H1 (cell line): ENCODE results near the gene BABAM1. TPM values are rescaled to one million over a fixed set of nuclear protein-coding genes. Genes with fewer than 3 reads are reported as not detected.
A peak's percentile ranks its signal among the peaks of the same experiment; 100 is the strongest.

Experiments used
- ATF3 ChIP-seq: IDR thresholded peaks from 2 replicates; pipeline ENCODE4 v1.6.1; 2011; ENCODE audit warnings: low read depth, mild to moderate bottlenecking, low read length; ENCODE audit not compliant: insufficient read depth
- E2F6 ChIP-seq: IDR thresholded peaks from 2 replicates; pipeline ENCODE4 v1.6.1; 2012; ENCODE audit warnings: inconsistent platforms
- EGR1 ChIP-seq: IDR thresholded peaks from 2 replicates; pipeline ENCODE4 v1.6.1; 2011; ENCODE audit warnings: low read depth, low read length, borderline replicate concordance
- JUND ChIP-seq: IDR thresholded peaks from 2 replicates; pipeline ENCODE4 v1.6.1; 2011; ENCODE audit warnings: mild to moderate bottlenecking, improper control_type of control experiment, low read length
- MAFK ChIP-seq: IDR thresholded peaks from 2 replicates; pipeline ENCODE4 v1.6.1; 2012; ENCODE audit warnings: low read depth, mild to moderate bottlenecking, improper control_type of control experiment, low read length
- MAX ChIP-seq: IDR thresholded peaks from 2 replicates; pipeline ENCODE4 v1.6.1; 2012; ENCODE audit warnings: inconsistent platforms
- NANOG ChIP-seq: IDR thresholded peaks from 2 replicates; pipeline ENCODE4 v1.6.1; 2011; ENCODE audit warnings: low read length, low read depth, mild to moderate bottlenecking, inconsistent platforms; ENCODE audit not compliant: insufficient read depth, poor library complexity, severe bottlenecking
- NRF1 ChIP-seq: IDR thresholded peaks from 2 replicates; pipeline ENCODE4 v1.6.1; 2011; ENCODE audit warnings: mild to moderate bottlenecking, low read depth, low read length, improper control_type of control experiment
- PHF8 ChIP-seq: fragments of 200-600 bp; sonication (generic); conservative IDR thresholded peaks from 2 replicates; pipeline ENCODE4 v1.7.1; 2012; ENCODE audit warnings: low read depth, mild to moderate bottlenecking, inconsistent platforms, low read length, moderate library complexity
- POU5F1 ChIP-seq: IDR thresholded peaks from 2 replicates; pipeline ENCODE4 v1.6.1; 2011; ENCODE audit warnings: low read depth, mild to moderate bottlenecking, low read length, moderate library complexity
- RFX5 ChIP-seq: IDR thresholded peaks from 2 replicates; pipeline ENCODE4 v1.6.1; 2011; ENCODE audit warnings: low read depth, low read length, improper control_type of control experiment, borderline replicate concordance
- RNF2 ChIP-seq: fragments of 200-900, 300-1000 bp; sonication (generic); IDR thresholded peaks from 2 replicates; pipeline ENCODE4 v1.7.1; 2016; ENCODE audit warnings: borderline replicate concordance, low read depth, mild to moderate bottlenecking, antibody characterized with exemption, low read length; ENCODE audit not compliant: poor library complexity, severe bottlenecking; ENCODE audit errors: missing control alignments
- RXRA ChIP-seq: IDR thresholded peaks from 2 replicates; pipeline ENCODE4 v1.6.1; 2011; ENCODE audit warnings: low read depth, mild to moderate bottlenecking, low read length, moderate library complexity; ENCODE audit not compliant: insufficient read depth
- SAP30 ChIP-seq: fragments of 300-600 bp; sonication (generic); IDR thresholded peaks from 2 replicates; pipeline ENCODE4 v1.7.1; 2012; ENCODE audit warnings: low read length, moderate library complexity, mild to moderate bottlenecking, inconsistent platforms; ENCODE audit not compliant: insufficient read depth, insufficient replicate concordance
- SIN3A ChIP-seq, 2 experiments: IDR thresholded peaks in 1 of 2; conservative IDR thresholded peaks in 1 of 2; 2 replicates each; pipeline ENCODE4 v1.6.1; 2011 to 2012; ENCODE audit warnings: low read length in 2 of 2, improper control_type of control experiment in 1 of 2, low read depth in 1 of 2, mild to moderate bottlenecking in 1 of 2
- SIX5 ChIP-seq: IDR thresholded peaks from 2 replicates; pipeline ENCODE4 v1.6.1; 2011; ENCODE audit warnings: mild to moderate bottlenecking, low read depth, low read length
- SP4 ChIP-seq: IDR thresholded peaks from 2 replicates; pipeline ENCODE4 v1.6.1; 2012; ENCODE audit warnings: low read length, inconsistent platforms
- SUZ12 ChIP-seq: fragments of 200-600 bp; sonication (generic); IDR thresholded peaks from 2 replicates; pipeline ENCODE4 v1.6.1; 2012; ENCODE audit warnings: mild to moderate bottlenecking, inconsistent platforms, low read length, moderate library complexity, mixed read lengths
- TCF12 ChIP-seq: IDR thresholded peaks from 2 replicates; pipeline ENCODE4 v1.6.1; 2011; ENCODE audit warnings: low read depth, mild to moderate bottlenecking, low read length
- USF2 ChIP-seq: IDR thresholded peaks from 2 replicates; pipeline ENCODE4 v1.6.1; 2011; ENCODE audit warnings: low read length, improper control_type of control experiment
- polyA plus RNA-seq, 7 experiments: library from polyadenylated mRNA; depleted of rRNA in 3 of 7; stranded (reverse) in 5 of 7; unstranded in 2 of 7; fragments of >200 nt in 5 of 7; fragments of 200-250 nt in 2 of 7; gene quantifications; 1 replicate in 5 of 7; 2 replicates in 1 of 7; 4 replicates in 1 of 7; pipeline versions ENCODE4 v1.2.1 to v1.2.3, GENCODE V29; 2011 to 2013; ENCODE audit warnings: missing spikeins in 2 of 7, mixed read lengths in 2 of 7
- total RNA-seq: library from RNA; stranded (reverse); fragmentation: NEBNext Ultra II Directional; extraction: Animal tissue kit (Norgen Biotek cat#: 25700); gene quantifications from 2 replicates; pipeline ENCODE4 v1.2.1, GENCODE V29; 2021

Gene BABAM1
- total and polyA plus RNA-seq, 2 of the 8 experiments (the other 6 are each of a cell fraction or from before 2014, with no cell fraction given) = 127 to 133 TPM

GRCh38 chr19:17327654-17328516 is 60.6 kb downstream of the BABAM1 start (continued):
- TF ChIP-seq EGR1 = no peak
- TF ChIP-seq POU5F1 = no peak
- TF ChIP-seq NRF1 = no peak
- no peak for TF ChIP-seq RNF2
- peak; percentile 80 for TF ChIP-seq MAX
- TF ChIP-seq JUND = no peak
- no peak for TF ChIP-seq SIX5
- TF ChIP-seq SP4 = no peak
- no peak; a peak in 1 of 4 replicates for TF ChIP-seq SIN3A (conservative IDR thresholded peaks at IDR 0.05 in 1 of 2, IDR thresholded peaks at IDR 0.05 in 1 of 2; ENCODE audit: low read depth in 1 of 2, low read length in 2 of 2)
- TF ChIP-seq E2F6 = 0 out of 2 replicates have a peak, but pooled peaks have one; percentile 22
- TF ChIP-seq SUZ12 = no peak
- TF ChIP-seq ATF3 = no peak
- no peak for TF ChIP-seq RFX5
- TF ChIP-seq RXRA = no peak
- TF ChIP-seq NANOG = no peak
- TF ChIP-seq PHF8 = no peak; the same call in 1 of the 2 replicates
- peak; percentile 25 for TF ChIP-seq SAP30
- TF ChIP-seq MAFK = no peak
- TF ChIP-seq TCF12 = no peak
- no peak for TF ChIP-seq USF2
